Measurements from ENCODE around the gene BRPF3.

The BRPF3 gene

GRCh38 chr6:36269834-36270705 is 73.5 kb downstream of the BRPF3 start, which contains the start of gene PNPLA1:
TSS of gene PNPLA1 (plus strand) at chr6:36270060. CDS start at chr6:36270460, 400 bp downstream.
- no peak for DNase-seq (ENCODE audit: low spot score)

- DNase-seq (ENCODE audit: low spot score) = no peak
These were observed 75.7 kb downstream of the BRPF3 start for GRCh38 chr6:36272234-36272633.

GRCh38 chr6:36273067-36273466 is 76.5 kb downstream of the BRPF3 start:
- DNase-seq (ENCODE audit: low spot score) = no peak

GRCh38 chr6:36273802-36274514 is 77.4 kb downstream of the BRPF3 start:
- no peak for DNase-seq (ENCODE audit: low spot score)

- no peak for DNase-seq (ENCODE audit: low spot score)
These were observed 80.3 kb downstream of the BRPF3 start for GRCh38 chr6:36276581-36277536.

GRCh38 chr6:36277946-36278470 is 81.5 kb downstream of the BRPF3 start:
- DNase-seq (ENCODE audit: low spot score) = no peak

- DNase-seq (ENCODE audit: low spot score) = no peak
These were observed 83.9 kb downstream of the BRPF3 start for GRCh38 chr6:36280467-36280866.

- DNase-seq (ENCODE audit: low spot score) = no peak
These were observed 84.4 kb downstream of the BRPF3 start for GRCh38 chr6:36280983-36281382.
